ENCODE data around the gene KNTC1. TPM values are rescaled to one million over a fixed set of nuclear protein-coding genes. Genes with fewer than 3 reads are reported as not detected.

KNTC1 gene

GRCh38 chr12:122672515-122672914, 145.5 kb downstream of the KNTC1 start:
- H3K79me2 ChIP-seq (ENCODE audit: control insufficient read depth, insufficient read depth, low read length): no peaks in the 10 kb centered on the region
- no peak overlapping the region for H2BK15ac ChIP-seq (replicated peaks; ENCODE audit: low read depth)
- H4K8ac ChIP-seq (ENCODE audit: low read depth, low read length): no peak overlapping the region
- no peak overlapping the region for H3K9ac ChIP-seq (ENCODE audit: low read length)
- no peaks in the 10 kb centered on the region for H3K27me3 ChIP-seq (ENCODE audit: insufficient read depth, low read length, poor library complexity)
- H3K4me3 ChIP-seq (ENCODE audit: low read length): no peak overlapping the region
- no peak overlapping the region for H3K4ac ChIP-seq (ENCODE audit: low read depth, low read length)
- H3K56ac ChIP-seq (ENCODE audit: low read length): no peak overlapping the region
- H3K79me1 ChIP-seq (ENCODE audit: low read length): no peaks in the 10 kb centered on the region
- no peak overlapping the region for H3K4me2 ChIP-seq (ENCODE audit: low read length)
- no peak overlapping the region for H4K5ac ChIP-seq (ENCODE audit: low read length)
- WGBS (ENCODE audit: extremely low coverage, insufficient coverage, low lambda C conversion rate): no CpG with 5 or more reads among the region's 2 CpGs
- no peak overlapping the region for H3K27ac ChIP-seq (ENCODE audit: low read depth, low read length)
- H2BK5ac ChIP-seq (ENCODE audit: low read length): no peak overlapping the region
- no peak overlapping the region for H3K23ac ChIP-seq (ENCODE audit: low read length)
- H2BK120ac ChIP-seq (ENCODE audit: low read depth, low read length): no peak overlapping the region
- H3K4me1 ChIP-seq (ENCODE audit: control insufficient read depth, low read depth, low read length): no peaks in the 10 kb centered on the region
- H3K18ac ChIP-seq (ENCODE audit: low read length): no peak overlapping the region
- DNase-seq: no peak
- no peak overlapping the region for H2AK5ac ChIP-seq (ENCODE audit: low read length)
- no peaks in the 10 kb centered on the region for H3K36me3 ChIP-seq (ENCODE audit: control insufficient read depth, insufficient read depth, low read length)

Small RNAs within 50 kb of the gene (small RNA-seq; reads per million reads assigned to genes)
- gene AC026333.1 (ENCODE audit: insufficient read depth) (not detected), gene RF00411 (ENCODE audit: insufficient read depth) (not detected)
